ENCODE results near the gene TRIP10. TPM values are rescaled to one million over a fixed set of nuclear protein-coding genes. Genes with fewer than 3 reads are reported as not detected.

The TRIP10 gene
- total RNA-seq, 1 experiment from 2014 or later = 107 TPM

DNA sequence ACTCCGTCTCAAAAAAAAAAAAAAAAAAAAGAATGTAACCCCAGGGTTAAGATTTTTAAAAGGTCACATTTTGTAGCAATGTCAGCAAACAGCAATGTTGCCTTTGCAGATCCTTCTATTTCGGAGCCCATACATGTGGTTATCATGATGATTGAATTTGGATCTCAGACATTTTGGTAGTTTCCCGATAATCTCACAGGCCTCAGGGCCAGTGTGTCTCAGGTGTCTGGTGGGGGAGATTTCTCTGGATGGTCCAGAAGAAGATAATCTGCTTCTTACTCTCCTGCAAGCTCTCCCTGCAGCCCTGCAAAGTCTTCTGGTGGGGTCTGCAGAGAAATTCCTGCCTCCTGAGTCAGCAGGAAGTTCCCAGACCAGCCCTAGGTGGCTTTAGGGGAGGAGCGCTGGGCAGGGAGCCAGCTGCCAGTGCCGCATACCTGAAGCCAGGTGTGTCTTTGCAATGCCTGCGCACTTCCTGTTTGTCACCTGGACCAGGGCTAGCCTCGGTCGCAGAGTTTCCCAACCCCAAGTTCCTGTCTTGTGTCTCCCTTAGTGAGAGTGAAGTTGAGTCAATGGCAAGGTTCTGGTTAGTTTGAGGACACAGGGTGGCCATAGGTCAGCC, 26.4 kb downstream of the TRIP10 start:
- Histone ChIP-seq H3K4me1 (peaks cover 13% of the 10 kb centered on the region), H3K4me3 (ENCODE audit: low read depth, low read length) (peak overlapping the region; percentile 80), H3K27me3 (replicated peaks; ENCODE audit: control insufficient read depth, insufficient read depth, low read length) (no peaks in the 10 kb centered on the region), H3K36me3 (ENCODE audit: control insufficient read depth, insufficient read depth, low read length) (peaks cover 2% of the 10 kb centered on the region; the same call in 1 of the 2 replicates), H3K9me3 (no peaks in the 10 kb centered on the region)
- no peaks in the 10 kb centered on the region for H3K9me3 Mint-ChIP-seq (ENCODE audit: unreplicated experiment)
- H3K27me3 Mint-ChIP-seq (ENCODE audit: insufficient read depth, unreplicated experiment) = no peaks in the 10 kb centered on the region
- TF ChIP-seq, protein P1, sequence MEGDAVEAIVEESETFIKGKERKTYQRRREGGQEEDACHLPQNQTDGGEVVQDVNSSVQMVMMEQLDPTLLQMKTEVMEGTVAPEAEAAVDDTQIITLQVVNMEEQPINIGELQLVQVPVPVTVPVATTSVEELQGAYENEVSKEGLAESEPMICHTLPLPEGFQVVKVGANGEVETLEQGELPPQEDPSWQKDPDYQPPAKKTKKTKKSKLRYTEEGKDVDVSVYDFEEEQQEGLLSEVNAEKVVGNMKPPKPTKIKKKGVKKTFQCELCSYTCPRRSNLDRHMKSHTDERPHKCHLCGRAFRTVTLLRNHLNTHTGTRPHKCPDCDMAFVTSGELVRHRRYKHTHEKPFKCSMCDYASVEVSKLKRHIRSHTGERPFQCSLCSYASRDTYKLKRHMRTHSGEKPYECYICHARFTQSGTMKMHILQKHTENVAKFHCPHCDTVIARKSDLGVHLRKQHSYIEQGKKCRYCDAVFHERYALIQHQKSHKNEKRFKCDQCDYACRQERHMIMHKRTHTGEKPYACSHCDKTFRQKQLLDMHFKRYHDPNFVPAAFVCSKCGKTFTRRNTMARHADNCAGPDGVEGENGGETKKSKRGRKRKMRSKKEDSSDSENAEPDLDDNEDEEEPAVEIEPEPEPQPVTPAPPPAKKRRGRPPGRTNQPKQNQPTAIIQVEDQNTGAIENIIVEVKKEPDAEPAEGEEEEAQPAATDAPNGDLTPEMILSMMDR (IDR thresholded peaks at IDR 0.05; ENCODE audit: insufficient read depth in 1 of 2, low read depth in 1 of 2, low read length in 1 of 2, severe bottlenecking in 1 of 2, unreplicated experiment in 1 of 2) = no peak
- peaks cover 43% of the 10 kb centered on the region for H3K36me3 Mint-ChIP-seq (ENCODE audit: insufficient read depth, unreplicated experiment)
- peak; percentile 91 to 96 for DNase-seq
- ChIA-PET CTCF (interaction anchor here (0.5 to 1.6 kb wide), 4 partner anchors 13 to 78 kb away, joined by 3 to 7 read pairs (median 4); no protein-coding TSS in a partner anchor), POLR2A (interaction anchor here (0.9 to 1.9 kb wide), 2 partner anchors 13 to 28 kb away, joined by 3 to 13 read pairs; partner anchors contain the start of gene GPR108)
- peak overlapping the region; percentile 94 for H3K27ac Mint-ChIP-seq (ENCODE audit: unreplicated experiment)
- H3K4me1 Mint-ChIP-seq (ENCODE audit: low read depth, unreplicated experiment) = peaks cover 10% of the 10 kb centered on the region
- intact Hi-C loops (cut with micrococcal nuclease; ENCODE audit: unreplicated experiment) = loop anchor here (1.0 to 2.0 kb wide), 3 partner anchors 13 to 249 kb away; no protein-coding TSS in a partner anchor
- peak overlapping the region; percentile 80 for H3K4me3 Mint-ChIP-seq (ENCODE audit: unreplicated experiment)
- no TSS peak for BruUV-seq (replicated peaks)

GRCh38 chr19:6766357-6767080, 27.0 kb downstream of the TRIP10 start:
- TF ChIP-seq, protein P1 (IDR thresholded peaks at IDR 0.05; ENCODE audit: insufficient read depth in 1 of 2, low read depth in 1 of 2, low read length in 1 of 2, severe bottlenecking in 1 of 2, unreplicated experiment in 1 of 2) = peak in 1 of 2 experiments; percentile 6
- peaks cover 10% of the 10 kb centered on the region for H3K4me1 Mint-ChIP-seq (ENCODE audit: low read depth, unreplicated experiment)
- ChIA-PET POLR2A (interaction anchor here (0.9 to 1.9 kb wide), 2 partner anchors 14 to 29 kb away, joined by 3 to 13 read pairs; partner anchors contain the start of gene GPR108), CTCF (interaction anchor here (1.1 to 1.6 kb wide), 2 partner anchors 14 to 28 kb away, joined by 3 to 5 read pairs; no protein-coding TSS in a partner anchor)
- peaks cover 37% of the 10 kb centered on the region for H3K36me3 Mint-ChIP-seq (ENCODE audit: insufficient read depth, unreplicated experiment)
- H3K27me3 Mint-ChIP-seq (ENCODE audit: insufficient read depth, unreplicated experiment) = no peaks in the 10 kb centered on the region
- H3K36me3 ChIP-seq (ENCODE audit: control insufficient read depth, insufficient read depth, low read length) = no peaks in the 10 kb centered on the region; the same call in 1 of the 2 replicates
- intact Hi-C loops (cut with micrococcal nuclease; ENCODE audit: unreplicated experiment) = loop anchor here (1.0 to 2.0 kb wide), 4 partner anchors 13 to 250 kb away; no protein-coding TSS in a partner anchor
- H3K4me3 ChIP-seq (ENCODE audit: low read depth, low read length) = peak overlapping the region; percentile 80
- no peak for DNase-seq
- no peaks in the 10 kb centered on the region for H3K9me3 Mint-ChIP-seq (ENCODE audit: unreplicated experiment)
- BruUV-seq (replicated peaks) = TSS peak; percentile 87
- H3K27me3 ChIP-seq (replicated peaks; ENCODE audit: control insufficient read depth, insufficient read depth, low read length) = no peaks in the 10 kb centered on the region
- peak overlapping the region; percentile 80 for H3K4me3 Mint-ChIP-seq (ENCODE audit: unreplicated experiment)
- H3K27ac Mint-ChIP-seq (ENCODE audit: unreplicated experiment) = peak overlapping the region; percentile 94
- peaks cover 13% of the 10 kb centered on the region for H3K4me1 ChIP-seq
- no peaks in the 10 kb centered on the region for H3K9me3 ChIP-seq

DNA sequence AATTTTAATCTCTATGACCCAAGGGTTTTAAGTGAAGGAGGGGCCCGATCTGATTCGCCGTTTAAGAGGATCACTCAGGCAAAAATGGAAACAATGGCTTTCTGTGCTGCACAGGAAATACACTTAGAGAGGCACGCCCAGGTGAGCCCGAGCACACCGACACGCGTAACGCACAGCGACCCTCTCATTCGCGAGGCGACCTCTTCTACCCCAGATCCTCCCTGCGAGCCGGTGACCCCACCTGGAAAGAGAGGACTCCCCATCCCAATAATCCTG, 27.5 kb downstream of the TRIP10 start:
- TF ChIP-seq, protein P1 (IDR thresholded peaks at IDR 0.05; ENCODE audit: insufficient read depth in 1 of 2, low read depth in 1 of 2, low read length in 1 of 2, severe bottlenecking in 1 of 2, unreplicated experiment in 1 of 2) = no peak
- no peaks in the 10 kb centered on the region for H3K9me3 Mint-ChIP-seq (ENCODE audit: unreplicated experiment)
- H3K36me3 Mint-ChIP-seq (ENCODE audit: insufficient read depth, unreplicated experiment) = peaks cover 39% of the 10 kb centered on the region
- ChIA-PET POLR2A (interaction anchor here (0.6 to 1.9 kb wide), 2 partner anchors 14 to 26 kb away, joined by 3 to 13 read pairs; no protein-coding TSS in a partner anchor), CTCF (interaction anchor here (1.6 kb wide), 1 partner anchor 29 kb away, joined by 5 read pairs; no protein-coding TSS in a partner anchor)
- H3K27me3 Mint-ChIP-seq (ENCODE audit: insufficient read depth, unreplicated experiment) = no peaks in the 10 kb centered on the region
- BruUV-seq (replicated peaks) = no TSS peak
- H3K4me3 Mint-ChIP-seq (ENCODE audit: unreplicated experiment) = peak overlapping the region; percentile 80
- no peak for DNase-seq
- peaks cover 10% of the 10 kb centered on the region for H3K4me1 Mint-ChIP-seq (ENCODE audit: low read depth, unreplicated experiment)
- H3K4me1 ChIP-seq = peaks cover 13% of the 10 kb centered on the region
- no peaks in the 10 kb centered on the region for H3K9me3 ChIP-seq
- no peaks in the 10 kb centered on the region; the same call in 1 of the 2 replicates for H3K36me3 ChIP-seq (ENCODE audit: control insufficient read depth, insufficient read depth, low read length)
- peak overlapping the region; percentile 94 for H3K27ac Mint-ChIP-seq (ENCODE audit: unreplicated experiment)
- intact Hi-C loops (cut with micrococcal nuclease; ENCODE audit: unreplicated experiment) = loop anchor here (1.0 to 2.0 kb wide), 2 partner anchors 96 to 250 kb away; no protein-coding TSS in a partner anchor
- peak overlapping the region; percentile 80 for H3K4me3 ChIP-seq (ENCODE audit: low read depth, low read length)
- no peaks in the 10 kb centered on the region for H3K27me3 ChIP-seq (replicated peaks; ENCODE audit: control insufficient read depth, insufficient read depth, low read length)
